OCI-LY3 (cell line): Measurements from ENCODE around the gene CD300LB.

Source experiments
- EZH2phosphoT487 ChIP-seq: fragments of 200-600 bp; shearing (Covaris generic); IDR thresholded peaks from 2 replicates; pipeline ENCODE4 v1.6.1; 2018; ENCODE audit warnings: antibody characterized with exemption, mixed run types, low read depth
- TF ChIP-seq, protein P1 (sequence below): fragments of 200-600, 300-600 bp; sonication (generic); IDR thresholded peaks from 2 replicates; pipeline ENCODE4 v1.5.1; 2014; ENCODE audit warnings: antibody characterized with exemption, low read length, low read depth

DNA sequence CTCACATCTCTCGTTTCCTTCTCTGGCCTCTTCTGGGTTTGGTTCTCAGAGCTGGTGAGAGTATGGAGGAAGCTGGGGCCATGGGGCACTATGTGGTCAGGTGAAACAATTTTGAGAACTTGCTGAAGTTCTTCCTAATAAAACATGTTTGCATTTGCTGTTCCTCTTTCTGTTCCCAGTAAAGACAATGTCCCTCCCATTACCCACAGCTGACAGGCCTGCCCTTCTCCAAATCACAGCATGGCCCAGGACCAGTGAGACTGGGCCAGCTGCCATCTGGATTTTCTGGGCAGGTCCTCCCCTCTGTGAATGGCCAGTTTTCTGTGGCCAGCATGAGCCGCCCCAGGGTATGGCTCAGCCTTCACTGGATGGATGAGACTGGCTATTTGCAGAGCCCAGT lies 36.1 kb upstream of the CD300LB start, which contains the start of gene CD300H:
- TF ChIP-seq, protein P1, sequence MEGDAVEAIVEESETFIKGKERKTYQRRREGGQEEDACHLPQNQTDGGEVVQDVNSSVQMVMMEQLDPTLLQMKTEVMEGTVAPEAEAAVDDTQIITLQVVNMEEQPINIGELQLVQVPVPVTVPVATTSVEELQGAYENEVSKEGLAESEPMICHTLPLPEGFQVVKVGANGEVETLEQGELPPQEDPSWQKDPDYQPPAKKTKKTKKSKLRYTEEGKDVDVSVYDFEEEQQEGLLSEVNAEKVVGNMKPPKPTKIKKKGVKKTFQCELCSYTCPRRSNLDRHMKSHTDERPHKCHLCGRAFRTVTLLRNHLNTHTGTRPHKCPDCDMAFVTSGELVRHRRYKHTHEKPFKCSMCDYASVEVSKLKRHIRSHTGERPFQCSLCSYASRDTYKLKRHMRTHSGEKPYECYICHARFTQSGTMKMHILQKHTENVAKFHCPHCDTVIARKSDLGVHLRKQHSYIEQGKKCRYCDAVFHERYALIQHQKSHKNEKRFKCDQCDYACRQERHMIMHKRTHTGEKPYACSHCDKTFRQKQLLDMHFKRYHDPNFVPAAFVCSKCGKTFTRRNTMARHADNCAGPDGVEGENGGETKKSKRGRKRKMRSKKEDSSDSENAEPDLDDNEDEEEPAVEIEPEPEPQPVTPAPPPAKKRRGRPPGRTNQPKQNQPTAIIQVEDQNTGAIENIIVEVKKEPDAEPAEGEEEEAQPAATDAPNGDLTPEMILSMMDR, result no peak
- no peak for TF ChIP-seq EZH2phosphoT487
